Liver (tissue), 9 donors: Measurements from ENCODE around the gene TMEM87B. TPM values are rescaled to one million over a fixed set of nuclear protein-coding genes. Genes with fewer than 3 reads are reported as not detected.

Experiments
- DNase-seq: peaks from one replicate; pipeline ENCODE4 v3.0.0-alpha.2; 2017; ENCODE audit warnings: low spot score
- H3K27ac ChIP-seq, 2 donors: one replicate each; pipeline ENCODE4 v1.7.0; 2013; ENCODE audit warnings: inconsistent platforms in 2 of 2, low read length in 2 of 2, control low read depth in 1 of 2, low read depth in 1 of 2, mild to moderate bottlenecking in 1 of 2
- H3K27me3 ChIP-seq, 4 donors: one replicate each; pipeline versions ENCODE4 v1.6.1 to v1.7.0; 2013; ENCODE audit warnings: low read length in 3 of 4, inconsistent platforms in 1 of 4, mild to moderate bottlenecking in 1 of 4, moderate library complexity in 1 of 4; ENCODE audit not compliant: control insufficient read depth in 4 of 4, insufficient read depth in 4 of 4
- H3K36me3 ChIP-seq, 4 donors: one replicate each; pipeline versions ENCODE4 v1.6.1 to v1.7.0; 2013; ENCODE audit warnings: low read length in 3 of 4, mild to moderate bottlenecking in 3 of 4, low read depth in 1 of 4, moderate library complexity in 1 of 4; ENCODE audit not compliant: control insufficient read depth in 4 of 4, insufficient read depth in 3 of 4
- H3K4me1 ChIP-seq, 4 donors: one replicate each; pipeline versions ENCODE4 v1.6.1 to v1.7.0; 2013; ENCODE audit warnings: low read length in 3 of 4, mild to moderate bottlenecking in 3 of 4, moderate library complexity in 1 of 4; ENCODE audit not compliant: control insufficient read depth in 4 of 4, insufficient read depth in 4 of 4
- H3K4me3 ChIP-seq, 3 donors: one replicate each; pipeline versions ENCODE4 v1.6.1 to v1.7.0; 2013; ENCODE audit warnings: low read length in 3 of 3, control low read depth in 1 of 3, low read depth in 1 of 3, mild to moderate bottlenecking in 1 of 3
- H3K9ac ChIP-seq, 2 donors: one replicate each; pipeline ENCODE4 v1.7.0; 2013; ENCODE audit warnings: low read length in 2 of 2, mild to moderate bottlenecking in 2 of 2, moderate library complexity in 2 of 2, control low read depth in 1 of 2, low read depth in 1 of 2
- H3K9me3 ChIP-seq, 4 donors: one replicate each; pipeline versions ENCODE4 v1.6.1 to v1.7.0; 2013; ENCODE audit warnings: low read length in 3 of 4; ENCODE audit not compliant: control insufficient read depth in 4 of 4
- ATF3 ChIP-seq: IDR thresholded peaks from 2 replicates; pipeline ENCODE4 v1.6.1; 2016; ENCODE audit warnings: antibody characterized with exemption
- CTCF ChIP-seq: fragments of 150-350 bp; IDR thresholded peaks from 2 replicates; pipeline ENCODE4 v1.5.1; 2017; ENCODE audit warnings: improper control_type of control experiment, low read depth, low read length; ENCODE audit not compliant: missing input control
- EGR1 ChIP-seq, 2 donors: IDR thresholded peaks; 2 replicates each; pipeline ENCODE4 v1.6.1; 2016 to 2018; ENCODE audit warnings: antibody characterized with exemption in 2 of 2, low read depth in 2 of 2
- FOXA1 ChIP-seq: IDR thresholded peaks from 2 replicates; pipeline ENCODE4 v1.6.1; 2016; ENCODE audit warnings: antibody characterized with exemption
- FOXA2 ChIP-seq: IDR thresholded peaks from 2 replicates; pipeline ENCODE4 v1.6.1; 2016; ENCODE audit warnings: antibody characterized with exemption
- GABPA ChIP-seq, 2 donors: IDR thresholded peaks in 1 of 2; conservative IDR thresholded peaks in 1 of 2; 2 replicates each; pipeline ENCODE4 v1.6.1; 2016; ENCODE audit warnings: antibody characterized with exemption in 2 of 2, mild to moderate bottlenecking in 1 of 2, moderate library complexity in 1 of 2
- HNF4A ChIP-seq, 2 donors: conservative IDR thresholded peaks; 2 replicates each; pipeline ENCODE4 v1.6.1; 2016; ENCODE audit warnings: antibody characterized with exemption in 2 of 2, mild to moderate bottlenecking in 2 of 2
- HNF4G ChIP-seq: IDR thresholded peaks from 2 replicates; pipeline ENCODE4 v1.6.1; 2016; ENCODE audit warnings: antibody characterized with exemption
- JUND ChIP-seq, 2 donors: IDR thresholded peaks; 2 replicates each; pipeline ENCODE4 v1.6.1; 2016; ENCODE audit warnings: antibody characterized with exemption in 2 of 2
- NR2F2 ChIP-seq: IDR thresholded peaks from 2 replicates; pipeline ENCODE4 v1.6.1; 2016; ENCODE audit warnings: antibody characterized with exemption
- RAD21 ChIP-seq, 2 donors: IDR thresholded peaks; 2 replicates each; pipeline ENCODE4 v1.6.1; 2016; ENCODE audit warnings: antibody characterized with exemption in 2 of 2, mild to moderate bottlenecking in 2 of 2
- REST ChIP-seq: IDR thresholded peaks from 2 replicates; pipeline ENCODE4 v1.6.1; 2016; ENCODE audit warnings: antibody characterized with exemption, mild to moderate bottlenecking
- RXRA ChIP-seq, 2 donors: IDR thresholded peaks; 2 replicates each; pipeline ENCODE4 v1.6.1; 2017 to 2018; ENCODE audit warnings: antibody characterized with exemption in 2 of 2, mild to moderate bottlenecking in 1 of 2
- SP1 ChIP-seq: IDR thresholded peaks from 2 replicates; pipeline ENCODE4 v1.6.1; 2018; ENCODE audit warnings: antibody characterized with exemption, mild to moderate bottlenecking
- TAF1 ChIP-seq: conservative IDR thresholded peaks from 2 replicates; pipeline ENCODE4 v1.6.1; 2016; ENCODE audit warnings: antibody characterized with exemption, mild to moderate bottlenecking
- YY1 ChIP-seq: IDR thresholded peaks from 2 replicates; pipeline ENCODE4 v1.6.1; 2016; ENCODE audit warnings: antibody characterized with exemption, mild to moderate bottlenecking
- ZBTB33 ChIP-seq: IDR thresholded peaks from 2 replicates; pipeline ENCODE4 v1.6.1; 2016; ENCODE audit warnings: antibody characterized with exemption
- WGBS: extraction: QIAGEN DNeasy Blood & Tissue Kit; methylation state at CpG from one replicate; pipeline ENCODE4 v1.1.7; 2013; 5-methylcytosine and 5-hydroxymethylcytosine counted together
- polyA plus RNA-seq, 2 donors: library from polyadenylated mRNA; stranded (reverse) in 1 of 2; unstranded in 1 of 2; fragments of 200-250 nt in 1 of 2; fragments of >200 nt in 1 of 2; fragmentation: Nextera tagmentation in 1 of 2; extraction: Ambion mirVana in 1 of 2; gene quantifications; one replicate each; pipeline versions ENCODE4 v1.2.1 to v1.2.3, GENCODE V29; 2013 to 2015
- total RNA-seq, 2 donors: library from RNA; depleted of rRNA; stranded (reverse); fragments of >200 nt; gene quantifications; one replicate each; pipeline ENCODE4 v1.2.3, GENCODE V29; 2014
- donor health status: healthy.
- donor health status: healthy.
- donor health status: healthy.
- donor health status: healthy.
- donor health status: healthy.

TMEM87B gene
- total and polyA plus RNA-seq, 4 donors, result 3.6 to 10.1 (median 6.0) TPM

- WGBS, result 92% methylated on average over 7 of the region's 7 CpGs
- no peak for TF ChIP-seq ATF3
- no peak for TF ChIP-seq ZBTB33
- no peak for TF ChIP-seq SP1
- TF ChIP-seq YY1, result no peak
- no peak for TF ChIP-seq FOXA1
- TF ChIP-seq HNF4A (conservative IDR thresholded peaks at IDR 0.05), result no peak
- no peak for TF ChIP-seq REST
- TF ChIP-seq FOXA2, result no peak
- no peak for TF ChIP-seq RXRA (IDR thresholded peaks at IDR 0.05)
- TF ChIP-seq EGR1 (IDR thresholded peaks at IDR 0.05; ENCODE audit: low read depth in 2 of 2), result no peak
- no peak for TF ChIP-seq RAD21 (IDR thresholded peaks at IDR 0.05)
- TF ChIP-seq HNF4G, result no peak
- no peak for TF ChIP-seq NR2F2
- TF ChIP-seq CTCF, result no peak
- no peak for TF ChIP-seq TAF1
- H3K36me3 ChIP-seq, result no peaks in the 10 kb centered on the region
- no peaks in the 10 kb centered on the region for H3K27me3 ChIP-seq
- no peak overlapping the region for H3K9ac ChIP-seq
- H3K27ac ChIP-seq, result no peak overlapping the region
- DNase-seq, result no peak
- no peaks in the 10 kb centered on the region for H3K9me3 ChIP-seq
- H3K4me1 ChIP-seq, result peaks cover 0 to 8% (median 0%) of the 10 kb centered on the region in 4 donors
- no peak overlapping the region for H3K4me3 ChIP-seq
Observed at GRCh38 chr2:112141626-112142007, 86.5 kb downstream of the TMEM87B start.

- Histone ChIP-seq H3K9me3 (no peaks in the 10 kb centered on the region), H3K27me3 (no peaks in the 10 kb centered on the region), H3K4me1 (peaks cover 0 to 6% (median 0%) of the 10 kb centered on the region in 4 donors), H3K27ac (no peak overlapping the region), H3K9ac (no peak overlapping the region), H3K36me3 (peaks cover 0 to 1% (median 0%) of the 10 kb centered on the region in 4 donors), H3K4me3 (no peak overlapping the region)
- WGBS, result 92% methylated on average over 8 of the region's 8 CpGs
- no peak for DNase-seq
- TF ChIP-seq YY1 (no peak), RXRA (IDR thresholded peaks at IDR 0.05) (no peak), NR2F2 (no peak), HNF4A (conservative IDR thresholded peaks at IDR 0.05) (no peak), ATF3 (no peak), GABPA (IDR thresholded peaks at IDR 0.05 in 1 of 2, conservative IDR thresholded peaks at IDR 0.05 in 1 of 2) (no peak), TAF1 (no peak), RAD21 (IDR thresholded peaks at IDR 0.05) (no peak), EGR1 (IDR thresholded peaks at IDR 0.05; ENCODE audit: low read depth in 2 of 2) (no peak), JUND (IDR thresholded peaks at IDR 0.05) (no peak)
Observed at GRCh38 chr2:112142525-112143078, 87.5 kb downstream of the TMEM87B start.
